Measurements from ENCODE around the gene PRICKLE1. TPM values are rescaled to one million over a fixed set of nuclear protein-coding genes. Genes with fewer than 3 reads are reported as not detected.

Gene PRICKLE1
- total and polyA plus RNA-seq, 2 experiments from 2014 or later, result 7.7 to 51.7 TPM

DNA sequence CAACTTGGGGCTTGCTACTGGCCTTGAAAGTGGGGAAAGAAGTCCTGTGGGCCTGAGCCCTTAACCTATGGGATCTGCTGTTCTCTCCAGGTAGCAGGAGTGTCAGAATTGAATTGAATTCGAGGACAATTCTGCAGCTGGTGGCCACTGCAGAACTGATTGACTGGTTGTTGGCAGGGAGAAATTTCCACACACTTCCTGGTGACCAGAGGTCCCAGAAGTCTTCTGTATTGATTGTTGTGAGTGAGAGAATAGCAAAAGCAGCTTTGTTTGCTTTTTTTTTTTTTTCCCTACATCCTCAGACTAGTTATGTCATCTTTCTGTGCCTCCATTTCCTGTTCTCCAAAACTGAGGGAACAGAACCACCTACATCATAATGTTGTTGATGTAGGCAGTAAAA is 64.1 kb downstream of the PRICKLE1 start:
- Mint-ChIP-seq H3K27ac (no peak overlapping the region), H3K27me3 (ENCODE audit: insufficient read depth, low read depth, poor library complexity) (no peaks in the 10 kb centered on the region), H3K4me1 (peaks cover 16% of the 10 kb centered on the region), H3K9me3 (no peaks in the 10 kb centered on the region; the same call in 2 of the 3 replicates), H3K36me3 (ENCODE audit: low read depth) (no peaks in the 10 kb centered on the region), H3K4me3 (no peak overlapping the region)
- no peaks in the 10 kb centered on the region for H3K9me2 ChIP-seq (ENCODE audit: insufficient read depth)
- H3K4me3 ChIP-seq, result no peak overlapping the region
- peaks cover 6% of the 10 kb centered on the region for H3K4me1 ChIP-seq (ENCODE audit: insufficient read depth)
- H3K79me2 ChIP-seq (replicated peaks; ENCODE audit: insufficient read depth), result no peaks in the 10 kb centered on the region
- no peak for ATAC-seq
- H3K27ac ChIP-seq (ENCODE audit: low read depth), result no peak overlapping the region
- H2AFZ ChIP-seq, result no peak overlapping the region
- no peaks in the 10 kb centered on the region for H3F3A ChIP-seq (replicated peaks; ENCODE audit: low read depth)
- H3K36me3 ChIP-seq (ENCODE audit: insufficient read depth), result no peaks in the 10 kb centered on the region
- TF ChIP-seq ZNF114 (CRISPR knock-in tag; IDR thresholded peaks at IDR 0.05) (no peak), CREB1 (CRISPR knock-in tag; IDR thresholded peaks at IDR 0.05; ENCODE audit: low read depth) (no peak), CTCF (conservative IDR thresholded peaks at IDR 0.05; ENCODE audit: low read depth in 2 of 2) (no peak)
- no peak overlapping the region for H3K4me2 ChIP-seq
- no peak for DNase-seq (ENCODE audit: low spot score)
- no peaks in the 10 kb centered on the region for H3K27me3 ChIP-seq (ENCODE audit: insufficient read depth)
- H4K20me1 ChIP-seq (replicated peaks; ENCODE audit: insufficient read depth), result no peaks in the 10 kb centered on the region

GRCh38 chr12:42524716-42525115 is 64.8 kb downstream of the PRICKLE1 start:
- H2AFZ ChIP-seq, result no peak overlapping the region
- no peak overlapping the region for H3K27ac Mint-ChIP-seq
- H3K4me1 ChIP-seq (ENCODE audit: insufficient read depth), result peaks cover 6% of the 10 kb centered on the region
- H3K4me3 Mint-ChIP-seq, result no peak overlapping the region
- DNase-seq (ENCODE audit: low spot score), result no peak
- no peaks in the 10 kb centered on the region for H3K36me3 ChIP-seq (ENCODE audit: insufficient read depth)
- H3K9me2 ChIP-seq (ENCODE audit: insufficient read depth), result no peaks in the 10 kb centered on the region
- H3K27ac ChIP-seq (ENCODE audit: low read depth), result no peak overlapping the region
- ATAC-seq, result no peak
- no peaks in the 10 kb centered on the region for H3F3A ChIP-seq (replicated peaks; ENCODE audit: low read depth)
- no peaks in the 10 kb centered on the region for H3K79me2 ChIP-seq (replicated peaks; ENCODE audit: insufficient read depth)
- no peaks in the 10 kb centered on the region for H3K36me3 Mint-ChIP-seq (ENCODE audit: low read depth)
- H3K4me2 ChIP-seq, result no peak overlapping the region
- H4K20me1 ChIP-seq (replicated peaks; ENCODE audit: insufficient read depth), result no peaks in the 10 kb centered on the region
- peaks cover 16% of the 10 kb centered on the region for H3K4me1 Mint-ChIP-seq
- H3K27me3 Mint-ChIP-seq (ENCODE audit: insufficient read depth, low read depth, poor library complexity), result no peaks in the 10 kb centered on the region
- H3K27me3 ChIP-seq (ENCODE audit: insufficient read depth), result no peaks in the 10 kb centered on the region
- no peaks in the 10 kb centered on the region; the same call in 2 of the 3 replicates for H3K9me3 Mint-ChIP-seq
- no peak overlapping the region for H3K4me3 ChIP-seq
- TF ChIP-seq ZNF114 (CRISPR knock-in tag; IDR thresholded peaks at IDR 0.05), result no peak
- TF ChIP-seq NANOG (IDR thresholded peaks at IDR 0.05; ENCODE audit: borderline replicate concordance), result no peak
- no peak for TF ChIP-seq CREB1 (CRISPR knock-in tag; IDR thresholded peaks at IDR 0.05; ENCODE audit: low read depth)
- TF ChIP-seq EZH2 (IDR thresholded peaks at IDR 0.05; ENCODE audit: low read depth, unreplicated experiment), result no peak
- TF ChIP-seq, protein P1, sequence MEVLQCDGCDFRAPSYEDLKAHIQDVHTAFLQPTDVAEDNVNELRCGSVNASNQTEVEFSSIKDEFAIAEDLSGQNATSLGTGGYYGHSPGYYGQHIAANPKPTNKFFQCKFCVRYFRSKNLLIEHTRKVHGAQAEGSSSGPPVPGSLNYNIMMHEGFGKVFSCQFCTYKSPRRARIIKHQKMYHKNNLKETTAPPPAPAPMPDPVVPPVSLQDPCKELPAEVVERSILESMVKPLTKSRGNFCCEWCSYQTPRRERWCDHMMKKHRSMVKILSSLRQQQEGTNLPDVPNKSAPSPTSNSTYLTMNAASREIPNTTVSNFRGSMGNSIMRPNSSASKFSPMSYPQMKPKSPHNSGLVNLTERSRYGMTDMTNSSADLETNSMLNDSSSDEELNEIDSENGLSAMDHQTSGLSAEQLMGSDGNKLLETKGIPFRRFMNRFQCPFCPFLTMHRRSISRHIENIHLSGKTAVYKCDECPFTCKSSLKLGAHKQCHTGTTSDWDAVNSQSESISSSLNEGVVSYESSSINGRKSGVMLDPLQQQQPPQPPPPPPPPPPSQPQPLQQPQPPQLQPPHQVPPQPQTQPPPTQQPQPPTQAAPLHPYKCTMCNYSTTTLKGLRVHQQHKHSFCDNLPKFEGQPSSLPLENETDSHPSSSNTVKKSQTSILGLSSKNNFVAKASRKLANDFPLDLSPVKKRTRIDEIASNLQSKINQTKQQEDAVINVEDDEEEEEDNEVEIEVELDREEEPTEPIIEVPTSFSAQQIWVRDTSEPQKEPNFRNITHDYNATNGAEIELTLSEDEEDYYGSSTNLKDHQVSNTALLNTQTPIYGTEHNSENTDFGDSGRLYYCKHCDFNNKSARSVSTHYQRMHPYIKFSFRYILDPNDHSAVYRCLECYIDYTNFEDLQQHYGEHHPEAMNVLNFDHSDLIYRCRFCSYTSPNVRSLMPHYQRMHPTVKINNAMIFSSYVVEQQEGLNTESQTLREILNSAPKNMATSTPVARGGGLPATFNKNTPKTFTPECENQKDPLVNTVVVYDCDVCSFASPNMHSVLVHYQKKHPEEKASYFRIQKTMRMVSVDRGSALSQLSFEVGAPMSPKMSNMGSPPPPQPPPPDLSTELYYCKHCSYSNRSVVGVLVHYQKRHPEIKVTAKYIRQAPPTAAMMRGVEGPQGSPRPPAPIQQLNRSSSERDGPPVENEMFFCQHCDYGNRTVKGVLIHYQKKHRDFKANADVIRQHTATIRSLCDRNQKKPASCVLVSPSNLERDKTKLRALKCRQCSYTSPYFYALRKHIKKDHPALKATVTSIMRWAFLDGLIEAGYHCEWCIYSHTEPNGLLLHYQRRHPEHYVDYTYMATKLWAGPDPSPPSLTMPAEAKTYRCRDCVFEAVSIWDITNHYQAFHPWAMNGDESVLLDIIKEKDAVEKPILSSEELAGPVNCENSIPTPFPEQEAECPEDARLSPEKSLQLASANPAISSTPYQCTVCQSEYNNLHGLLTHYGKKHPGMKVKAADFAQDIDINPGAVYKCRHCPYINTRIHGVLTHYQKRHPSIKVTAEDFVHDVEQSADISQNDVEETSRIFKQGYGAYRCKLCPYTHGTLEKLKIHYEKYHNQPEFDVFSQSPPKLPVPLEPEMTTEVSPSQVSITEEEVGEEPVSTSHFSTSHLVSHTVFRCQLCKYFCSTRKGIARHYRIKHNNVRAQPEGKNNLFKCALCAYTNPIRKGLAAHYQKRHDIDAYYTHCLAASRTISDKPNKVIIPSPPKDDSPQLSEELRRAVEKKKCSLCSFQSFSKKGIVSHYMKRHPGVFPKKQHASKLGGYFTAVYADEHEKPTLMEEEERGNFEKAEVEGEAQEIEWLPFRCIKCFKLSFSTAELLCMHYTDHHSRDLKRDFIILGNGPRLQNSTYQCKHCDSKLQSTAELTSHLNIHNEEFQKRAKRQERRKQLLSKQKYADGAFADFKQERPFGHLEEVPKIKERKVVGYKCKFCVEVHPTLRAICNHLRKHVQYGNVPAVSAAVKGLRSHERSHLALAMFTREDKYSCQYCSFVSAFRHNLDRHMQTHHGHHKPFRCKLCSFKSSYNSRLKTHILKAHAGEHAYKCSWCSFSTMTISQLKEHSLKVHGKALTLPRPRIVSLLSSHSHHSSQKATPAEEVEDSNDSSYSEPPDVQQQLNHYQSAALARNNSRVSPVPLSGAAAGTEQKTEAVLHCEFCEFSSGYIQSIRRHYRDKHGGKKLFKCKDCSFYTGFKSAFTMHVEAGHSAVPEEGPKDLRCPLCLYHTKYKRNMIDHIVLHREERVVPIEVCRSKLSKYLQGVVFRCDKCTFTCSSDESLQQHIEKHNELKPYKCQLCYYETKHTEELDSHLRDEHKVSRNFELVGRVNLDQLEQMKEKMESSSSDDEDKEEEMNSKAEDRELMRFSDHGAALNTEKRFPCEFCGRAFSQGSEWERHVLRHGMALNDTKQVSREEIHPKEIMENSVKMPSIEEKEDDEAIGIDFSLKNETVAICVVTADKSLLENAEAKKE (CRISPR knock-in tag; IDR thresholded peaks at IDR 0.05), result no peak
- no peak for TF ChIP-seq STAT1 (IDR thresholded peaks at IDR 0.05; ENCODE audit: unreplicated experiment)
- no peak for TF ChIP-seq JUNB (IDR thresholded peaks at IDR 0.05; ENCODE audit: unreplicated experiment)
- no peak for TF ChIP-seq POLR2AphosphoS5 (IDR thresholded peaks at IDR 0.05; ENCODE audit: low read depth)
- TF ChIP-seq EZH2phosphoT487 (IDR thresholded peaks at IDR 0.05; ENCODE audit: unreplicated experiment), result no peak
- TF ChIP-seq ZNF331 (CRISPR knock-in tag; IDR thresholded peaks at IDR 0.05; ENCODE audit: low read depth), result no peak
- TF ChIP-seq CTCF (conservative IDR thresholded peaks at IDR 0.05; ENCODE audit: low read depth in 2 of 2), result no peak
